ENCODE measurements around the gene DNAJB13.
"Not testable (repeated sequence)": the region's sequence is repeated elsewhere in the genome, so short reads cannot be mapped to it uniquely, and the experiment has no call there.

The DNAJB13 gene

GRCh38 chr11:73978576-73979086 is 27.8 kb downstream of the DNAJB13 start:
- DNase-seq = no peak

- peak; percentile 20 for DNase-seq
These were observed 29.5 kb downstream of the DNAJB13 start for GRCh38 chr11:73980001-73980961.

- DNase-seq = peak; percentile 7
These were observed 30.4 kb downstream of the DNAJB13 start for GRCh38 chr11:73981051-73981805.

GRCh38 chr11:73982595-73982989 is 31.8 kb downstream of the DNAJB13 start, which contains the start of gene UCP2:
Gene UCP2, minus strand, starts transcription at chr11:73982843. Its CDS starts 4,465 bp downstream, at chr11:73978378.
- DNase-seq = peak; percentile 92

GRCh38 chr11:73982990-73983740 is 32.3 kb downstream of the DNAJB13 start:
- DNase-seq = peak; percentile 97

- DNase-seq = peak; percentile 11
These were observed 33.1 kb downstream of the DNAJB13 start for GRCh38 chr11:73983741-73984538.

GRCh38 chr11:73985661-73986060 is 34.8 kb downstream of the DNAJB13 start:
- not testable (repeated sequence) for DNase-seq

GRCh38 chr11:73988227-73988626 is 37.4 kb downstream of the DNAJB13 start:
- no peak for DNase-seq

- peak; percentile 17 for DNase-seq
These were observed 38.3 kb downstream of the DNAJB13 start for GRCh38 chr11:73989156-73989555.

GRCh38 chr11:73990730-73991129 is 39.9 kb downstream of the DNAJB13 start:
- DNase-seq = no peak

GRCh38 chr11:73991471-73992006 is 40.7 kb downstream of the DNAJB13 start:
- no peak for DNase-seq

- no peak for DNase-seq
These were observed 44.4 kb downstream of the DNAJB13 start for GRCh38 chr11:73995247-73995646.

GRCh38 chr11:73995731-73996130 is 44.9 kb downstream of the DNAJB13 start:
- DNase-seq = no peak

GRCh38 chr11:73996161-73996747 is 45.4 kb downstream of the DNAJB13 start:
- DNase-seq = no peak

GRCh38 chr11:73997120-73997770 is 46.4 kb downstream of the DNAJB13 start:
- no peak for DNase-seq

GRCh38 chr11:73998846-73999575 is 48.2 kb downstream of the DNAJB13 start:
- no peak for DNase-seq

GRCh38 chr11:73999581-74000306 is 48.9 kb downstream of the DNAJB13 start:
- no peak for DNase-seq

GRCh38 chr11:74000307-74001133 is 49.7 kb downstream of the DNAJB13 start:
- no peak for DNase-seq

Data from 8988T (cell line).